KMS-11 (cell line): Measurements from ENCODE around the gene AHCYL2.
"Not testable (repeated sequence)": the region's sequence is repeated elsewhere in the genome, so short reads cannot be mapped to it uniquely, and the experiment has no call there.

Experiments used
- H2AFZ ChIP-seq: fragments of 200-600 bp; sonication (generic); 2 replicates; pipeline ENCODE4 v1.6.1; 2016; ENCODE audit warnings: antibody characterized with exemption, mixed run types, low read depth
- H3K27ac ChIP-seq: fragments of 200-600 bp; sonication (generic); 2 replicates; pipeline ENCODE4 v1.6.1; 2016; ENCODE audit warnings: mild to moderate bottlenecking, mixed run types
- H3K27me3 ChIP-seq: fragments of 200-600 bp; sonication (generic); 2 replicates; pipeline ENCODE4 v1.6.1; 2017; ENCODE audit warnings: mild to moderate bottlenecking, low read depth, mixed run types, moderate library complexity; ENCODE audit not compliant: insufficient read depth
- H3K36me3 ChIP-seq: fragments of 200-600 bp; sonication (generic); 2 replicates; pipeline ENCODE4 v1.6.1; 2017; ENCODE audit warnings: mild to moderate bottlenecking, mixed run types; ENCODE audit not compliant: insufficient read depth
- H3K4me1 ChIP-seq: fragments of 200-600 bp; sonication (generic); 2 replicates; pipeline ENCODE4 v1.6.1; 2016; ENCODE audit warnings: mild to moderate bottlenecking, low read depth, mixed run types; ENCODE audit not compliant: poor library complexity, severe bottlenecking
- H3K4me2 ChIP-seq: fragments of 200-600 bp; sonication (generic); 2 replicates; pipeline ENCODE4 v1.7.0; 2016; ENCODE audit warnings: mild to moderate bottlenecking, mixed run types
- H3K4me3 ChIP-seq: fragments of 200-600 bp; sonication (generic); IDR thresholded peaks from 2 replicates; pipeline ENCODE4 v1.6.1; 2017; ENCODE audit warnings: low read depth, low read length, mixed read lengths; ENCODE audit not compliant: insufficient read depth
- H3K79me2 ChIP-seq: fragments of 200-600 bp; sonication (generic); 2 replicates; pipeline ENCODE4 v1.6.1; 2016; ENCODE audit warnings: low read depth, mixed run types; ENCODE audit not compliant: insufficient read depth
- H3K9ac ChIP-seq: fragments of 200-600 bp; sonication (generic); 2 replicates; pipeline ENCODE4 v1.6.1; 2016; ENCODE audit warnings: mild to moderate bottlenecking, mixed run types
- H4K20me1 ChIP-seq: fragments of 200-600 bp; sonication (generic); 2 replicates; pipeline ENCODE4 v1.6.1; 2016; ENCODE audit warnings: mild to moderate bottlenecking, mixed run types; ENCODE audit not compliant: insufficient read depth
- TF ChIP-seq, protein P1 (sequence below): fragments of 200-600 bp; sonication (generic); conservative IDR thresholded peaks from 2 replicates; pipeline ENCODE4 v1.6.1; 2017; ENCODE audit warnings: low read depth, mild to moderate bottlenecking, antibody characterized with exemption, low read length, moderate library complexity, mixed read lengths

Gene AHCYL2

DNA sequence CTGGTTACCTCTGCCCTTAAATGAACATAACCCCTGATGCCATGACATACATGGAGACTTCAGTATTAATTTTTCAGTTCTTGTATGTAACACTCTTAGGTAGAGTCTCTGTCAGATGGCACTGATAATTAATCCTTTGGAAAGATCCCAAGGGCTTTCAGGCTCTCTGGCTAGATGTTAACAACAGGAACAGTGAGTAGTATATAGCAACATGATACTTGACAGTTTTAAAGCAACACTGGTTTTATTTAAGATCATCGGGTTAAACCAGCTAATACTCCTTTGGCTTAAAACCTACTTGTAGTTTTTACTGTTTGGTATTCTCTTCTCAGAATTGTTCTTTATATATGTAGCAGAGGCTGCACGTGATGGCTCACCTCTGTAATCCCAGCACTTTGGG lies 27.3 kb downstream of the AHCYL2 start:
- Histone ChIP-seq H4K20me1 (0 out of 2 replicates have a peak, but pooled peaks cover 6% of the 10 kb centered on the region), H3K27ac (no peak overlapping the region)
- TF ChIP-seq, protein P1, sequence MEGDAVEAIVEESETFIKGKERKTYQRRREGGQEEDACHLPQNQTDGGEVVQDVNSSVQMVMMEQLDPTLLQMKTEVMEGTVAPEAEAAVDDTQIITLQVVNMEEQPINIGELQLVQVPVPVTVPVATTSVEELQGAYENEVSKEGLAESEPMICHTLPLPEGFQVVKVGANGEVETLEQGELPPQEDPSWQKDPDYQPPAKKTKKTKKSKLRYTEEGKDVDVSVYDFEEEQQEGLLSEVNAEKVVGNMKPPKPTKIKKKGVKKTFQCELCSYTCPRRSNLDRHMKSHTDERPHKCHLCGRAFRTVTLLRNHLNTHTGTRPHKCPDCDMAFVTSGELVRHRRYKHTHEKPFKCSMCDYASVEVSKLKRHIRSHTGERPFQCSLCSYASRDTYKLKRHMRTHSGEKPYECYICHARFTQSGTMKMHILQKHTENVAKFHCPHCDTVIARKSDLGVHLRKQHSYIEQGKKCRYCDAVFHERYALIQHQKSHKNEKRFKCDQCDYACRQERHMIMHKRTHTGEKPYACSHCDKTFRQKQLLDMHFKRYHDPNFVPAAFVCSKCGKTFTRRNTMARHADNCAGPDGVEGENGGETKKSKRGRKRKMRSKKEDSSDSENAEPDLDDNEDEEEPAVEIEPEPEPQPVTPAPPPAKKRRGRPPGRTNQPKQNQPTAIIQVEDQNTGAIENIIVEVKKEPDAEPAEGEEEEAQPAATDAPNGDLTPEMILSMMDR: no peak

DNA sequence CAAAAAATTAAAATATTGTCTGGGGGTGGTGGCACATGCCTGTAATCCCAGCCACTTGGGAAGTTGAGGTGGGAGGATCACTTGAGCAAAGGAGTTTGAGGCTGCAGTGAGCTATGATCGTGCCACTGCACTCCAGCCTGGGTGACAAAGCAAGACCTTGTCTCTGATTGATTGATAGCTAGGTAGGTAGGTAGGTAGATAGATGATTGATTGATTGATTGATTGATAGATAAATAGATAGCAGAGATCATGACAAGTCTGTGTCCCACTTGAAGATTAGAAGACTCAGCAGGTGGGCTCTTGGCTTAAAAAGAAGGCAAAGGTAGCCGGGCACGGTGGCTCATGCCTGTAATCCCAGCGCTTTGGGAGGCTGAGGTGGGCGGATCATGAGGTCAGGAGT lies 27.8 kb downstream of the AHCYL2 start:
- H3K27me3 ChIP-seq, H3K4me2 ChIP-seq, H3K27ac ChIP-seq, H3K9ac ChIP-seq, H3K4me1 ChIP-seq, H2AFZ ChIP-seq, H4K20me1 ChIP-seq, H3K36me3 ChIP-seq, H3K4me3 ChIP-seq: not testable (repeated sequence)
- H3K79me2 ChIP-seq: peaks cover 33% of the 10 kb centered on the region; the same call in 1 of the 2 replicates

More for the DNA sequence above, 27.3 kb downstream of the AHCYL2 start:
- Histone ChIP-seq H3K9ac (no peak overlapping the region), H3K36me3 (no peaks in the 10 kb centered on the region), H3K27me3 (no peaks in the 10 kb centered on the region), H3K79me2 (peaks cover 36% of the 10 kb centered on the region; the same call in 1 of the 2 replicates), H3K4me2 (no peak overlapping the region), H2AFZ (no peak overlapping the region), H3K4me1 (peaks cover 4% of the 10 kb centered on the region), H3K4me3 (no peak overlapping the region)

DNA sequence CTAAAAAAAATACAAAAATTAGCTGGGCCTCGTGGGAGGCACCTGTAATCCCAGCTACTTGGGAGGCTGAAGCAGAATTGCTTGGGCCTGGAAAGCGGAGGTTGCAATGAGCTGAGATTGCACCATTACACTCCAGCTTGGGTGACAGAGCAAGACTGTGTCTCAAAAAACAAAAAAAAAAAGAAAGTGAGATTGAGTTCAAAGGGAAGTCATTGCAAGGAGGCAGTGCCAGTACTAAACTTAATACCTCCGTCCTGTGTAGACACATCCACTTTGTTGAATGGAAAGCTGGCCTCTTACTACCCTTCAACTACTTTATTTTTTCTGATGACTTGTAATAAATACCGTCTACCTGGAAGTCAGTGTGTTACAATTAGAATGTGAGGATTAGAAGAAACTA lies 31.0 kb downstream of the AHCYL2 start:
- Histone ChIP-seq H3K79me2 (peaks cover 15% of the 10 kb centered on the region; the same call in 1 of the 2 replicates), H2AFZ (no peak overlapping the region), H3K4me2 (no peak overlapping the region), H3K36me3 (no peaks in the 10 kb centered on the region), H3K27me3 (no peaks in the 10 kb centered on the region), H3K4me1 (peaks cover 27% of the 10 kb centered on the region), H3K9ac (no peak overlapping the region), H3K4me3 (no peak overlapping the region), H4K20me1 (no peaks in the 10 kb centered on the region), H3K27ac (no peak overlapping the region)
- TF ChIP-seq, protein P1: no peak

DNA sequence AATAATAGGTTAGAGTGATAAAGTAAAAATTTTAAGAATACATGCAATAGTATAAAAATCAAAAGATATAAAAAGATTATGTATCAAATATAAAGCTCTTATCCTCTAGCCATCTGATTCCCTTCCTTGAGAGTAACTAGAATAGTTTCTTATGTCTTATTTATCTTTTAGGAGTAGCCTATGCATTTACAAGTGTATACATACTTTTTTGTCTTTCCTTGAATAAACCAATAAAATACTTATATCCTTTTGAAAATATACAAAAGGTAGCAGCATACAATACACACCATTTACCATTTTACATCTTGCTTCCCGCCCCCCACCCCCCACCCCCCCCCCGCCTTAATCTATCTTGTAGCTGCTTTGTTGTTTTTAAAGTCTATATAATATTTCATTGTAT lies 31.4 kb downstream of the AHCYL2 start:
- Histone ChIP-seq H3K36me3 (no peaks in the 10 kb centered on the region), H3K4me1 (peaks cover 31% of the 10 kb centered on the region), H3K4me2 (no peak overlapping the region), H2AFZ (no peak overlapping the region), H3K79me2 (peaks cover 11% of the 10 kb centered on the region; the same call in 1 of the 2 replicates), H3K27me3 (no peaks in the 10 kb centered on the region), H4K20me1 (no peaks in the 10 kb centered on the region), H3K27ac (no peak overlapping the region), H3K4me3 (no peak overlapping the region), H3K9ac (no peak overlapping the region)
- TF ChIP-seq, protein P1: no peak

DNA sequence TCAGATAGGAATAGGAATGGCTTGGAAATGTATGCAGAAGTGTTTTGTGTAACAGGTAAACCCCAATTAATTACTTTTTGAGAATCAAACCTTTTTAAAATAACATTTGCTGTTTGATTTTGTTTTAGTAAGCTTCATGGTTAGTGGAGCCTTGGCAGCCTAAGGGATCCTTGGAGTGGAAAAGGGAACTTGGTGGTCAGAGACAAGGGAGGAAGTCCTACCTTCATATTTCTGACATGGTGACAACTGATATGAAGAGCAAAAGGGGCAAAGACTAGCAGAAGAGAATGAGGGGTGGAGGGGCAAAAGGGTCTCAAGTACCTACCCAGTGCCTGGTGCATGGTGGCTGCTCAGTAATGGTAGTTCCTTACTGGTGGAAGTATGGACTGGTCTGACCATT lies 32.3 kb downstream of the AHCYL2 start:
- Histone ChIP-seq H4K20me1 (no peaks in the 10 kb centered on the region), H3K27me3 (no peaks in the 10 kb centered on the region), H2AFZ (no peak overlapping the region), H3K36me3 (no peaks in the 10 kb centered on the region), H3K9ac (no peak overlapping the region), H3K4me1 (peaks cover 40% of the 10 kb centered on the region), H3K4me2 (no peak overlapping the region), H3K4me3 (no peak overlapping the region), H3K27ac (no peak overlapping the region), H3K79me2 (peaks cover 6% of the 10 kb centered on the region; the same call in 1 of the 2 replicates)
- TF ChIP-seq, protein P1: no peak
